Measurements from ENCODE around the gene RFNG. TPM values are rescaled to one million over a fixed set of nuclear protein-coding genes. Genes with fewer than 3 reads are reported as not detected.

Gene RFNG
- total and polyA plus RNA-seq, 2 of the 13 experiments (the other 11 are each of a cell fraction or from before 2014, with no cell fraction given), result 61.4 to 64.0 TPM

GRCh38 chr17:82013772-82014321, 37.8 kb downstream of the RFNG start (continued):
- TF ChIP-seq USF2 (IDR thresholded peaks at IDR 0.05; ENCODE audit: low read depth, low read length) (no peak), USF2 (CRISPR knock-in tag; IDR thresholded peaks at IDR 0.05; ENCODE audit: borderline replicate concordance) (no peak), ZNF691 (CRISPR knock-in tag; IDR thresholded peaks at IDR 0.05; ENCODE audit: borderline replicate concordance, low read depth) (no peak), ZMAT5 (CRISPR knock-in tag; IDR thresholded peaks at IDR 0.05; ENCODE audit: borderline replicate concordance, low read depth) (no peak), HHEX (CRISPR knock-in tag; IDR thresholded peaks at IDR 0.05) (no peak), CC2D1A (CRISPR knock-in tag; IDR thresholded peaks at IDR 0.05) (no peak), THRA (CRISPR knock-in tag; IDR thresholded peaks at IDR 0.05; ENCODE audit: borderline replicate concordance) (peak; percentile 96; the same call in 1 of the 2 replicates), MNT (IDR thresholded peaks at IDR 0.05) (no peak), ARNT2 (CRISPR knock-in tag; IDR thresholded peaks at IDR 0.05; ENCODE audit: low read depth) (no peak), ZNF709 (CRISPR knock-in tag; IDR thresholded peaks at IDR 0.05) (no peak), ZNF512 (CRISPR knock-in tag; IDR thresholded peaks at IDR 0.05) (no peak), NKX3-1 (CRISPR knock-in tag; IDR thresholded peaks at IDR 0.05) (no peak), U2AF1 (optimal IDR thresholded peaks at IDR 0.05; ENCODE audit: low read depth, low read length) (no peak), ATF5 (CRISPR knock-in tag; IDR thresholded peaks at IDR 0.05; ENCODE audit: low read depth) (no peak), BRD4 (CRISPR knock-in tag; IDR thresholded peaks at IDR 0.05) (no peak), HNRNPH1 (optimal IDR thresholded peaks at IDR 0.05; ENCODE audit: low read depth, low read length) (peak; percentile 62), TGIF2 (CRISPR knock-in tag; IDR thresholded peaks at IDR 0.05) (0 out of 2 replicates have a peak, but pooled peaks have one; percentile 45), ATF6 (CRISPR knock-in tag; conservative IDR thresholded peaks at IDR 0.05) (no peak), DPF2 (CRISPR knock-in tag; IDR thresholded peaks at IDR 0.05; ENCODE audit: borderline replicate concordance, low read depth) (no peak)
